GM19043 (cell line): ENCODE data around the gene HOXB4.

Experiments
- ATAC-seq: cut with Tn5 transposase; IDR thresholded peaks from one replicate; pipeline ENCODE4 v1.9.1; 2021; ENCODE audit warnings: low read depth; ENCODE audit not compliant: unreplicated experiment

HOXB4 gene

DNA sequence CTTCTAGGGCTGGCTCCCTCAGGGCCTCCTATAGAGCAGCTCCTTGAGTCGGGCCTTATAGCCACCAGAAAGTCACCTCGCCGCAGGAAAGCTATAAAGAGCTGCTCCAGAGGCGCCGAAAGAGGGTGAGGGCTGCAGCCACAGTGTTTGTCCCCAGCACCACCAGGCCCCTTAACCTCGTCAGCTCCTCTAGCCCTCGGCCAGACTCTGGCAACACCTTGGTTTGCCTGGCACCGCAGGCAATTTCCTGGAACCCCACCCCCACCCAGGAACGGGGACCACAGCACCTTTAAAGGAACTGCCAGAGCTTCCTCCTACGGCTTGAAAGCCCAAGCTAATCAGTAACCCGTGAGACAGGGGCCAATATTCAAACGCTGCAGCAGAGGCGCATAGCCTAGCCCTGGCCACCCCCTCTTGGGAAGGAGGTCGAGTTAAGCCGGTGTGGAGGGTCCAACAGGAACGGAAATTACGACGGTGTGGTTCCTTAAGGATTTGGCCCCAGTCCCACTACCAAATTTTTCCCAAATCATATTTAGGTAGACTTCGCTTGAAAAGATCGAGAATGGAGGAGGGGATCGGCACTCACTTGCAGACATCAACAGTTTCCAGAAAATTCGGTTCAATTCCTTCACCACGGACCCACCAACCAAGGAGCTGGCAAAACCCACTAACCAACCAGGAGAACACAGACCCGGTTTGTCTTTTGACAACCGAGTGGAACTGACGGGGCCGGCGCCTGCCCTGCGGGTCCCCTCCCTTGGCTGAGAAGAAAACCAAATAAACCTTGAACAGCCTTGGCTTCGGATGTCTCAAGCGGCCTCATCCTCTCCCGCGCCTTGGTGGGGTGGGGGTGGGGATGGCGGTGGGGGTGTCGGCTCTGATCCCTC is 23.6 kb upstream of the HOXB4 start:
- ATAC-seq, result no peak

DNA sequence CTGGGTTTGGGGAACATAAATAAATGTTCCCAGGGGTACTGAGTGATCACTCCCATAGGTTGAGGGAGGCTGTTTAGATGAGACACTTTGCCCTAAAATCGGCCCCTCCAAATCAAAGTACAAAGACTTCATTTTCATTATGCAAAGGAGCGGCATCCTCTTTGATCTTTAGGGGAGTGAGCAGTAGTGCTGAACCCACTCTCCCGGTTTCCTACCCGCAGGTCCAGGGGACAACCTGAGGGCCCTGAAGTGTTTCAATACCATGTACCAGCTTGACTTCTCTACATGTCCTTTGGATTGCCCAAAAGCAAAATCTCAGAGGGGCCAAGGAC is 23.0 kb upstream of the HOXB4 start:
- ATAC-seq, result no peak

DNA sequence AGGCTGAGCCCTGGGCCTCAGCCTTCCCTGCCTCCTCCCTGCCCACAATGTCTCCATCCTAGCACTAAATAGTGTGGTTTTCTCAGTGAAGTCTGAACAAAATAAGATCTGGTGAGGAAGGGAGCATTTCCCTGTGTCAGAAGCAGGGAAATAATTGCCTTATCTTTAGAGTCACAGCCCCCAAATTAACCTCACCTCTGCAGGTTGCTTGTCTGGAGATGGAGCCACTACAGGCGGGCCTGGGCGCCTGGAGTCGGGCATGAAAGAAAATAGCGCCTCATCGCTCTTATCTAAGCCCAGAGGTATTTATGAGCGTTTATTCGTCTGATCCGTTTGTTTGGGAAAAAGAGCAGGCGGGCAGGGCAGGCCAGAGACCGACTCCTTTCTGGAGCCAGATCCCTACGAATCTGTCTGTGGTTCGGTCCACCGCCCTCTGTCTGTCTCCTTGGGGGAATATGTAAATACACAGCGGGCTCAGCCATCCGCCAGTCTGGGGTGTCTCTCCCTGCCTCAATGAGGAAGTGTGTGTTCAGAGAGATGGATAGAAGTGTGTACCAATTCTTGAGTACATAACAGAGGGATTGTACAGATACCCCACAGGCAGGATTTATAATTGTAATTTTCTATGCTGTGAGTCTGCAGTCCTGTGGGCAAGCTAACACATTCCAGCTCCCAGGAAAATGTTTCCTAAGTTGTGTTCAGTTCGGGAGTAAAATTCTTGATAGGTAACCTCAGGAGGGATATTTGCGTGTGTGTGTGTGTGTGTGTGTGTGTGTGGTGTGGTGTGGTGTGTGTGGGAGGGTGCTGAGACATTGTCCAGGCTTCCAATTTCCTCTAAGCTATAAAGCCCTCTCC is 22.3 kb upstream of the HOXB4 start:
- no peak for ATAC-seq

DNA sequence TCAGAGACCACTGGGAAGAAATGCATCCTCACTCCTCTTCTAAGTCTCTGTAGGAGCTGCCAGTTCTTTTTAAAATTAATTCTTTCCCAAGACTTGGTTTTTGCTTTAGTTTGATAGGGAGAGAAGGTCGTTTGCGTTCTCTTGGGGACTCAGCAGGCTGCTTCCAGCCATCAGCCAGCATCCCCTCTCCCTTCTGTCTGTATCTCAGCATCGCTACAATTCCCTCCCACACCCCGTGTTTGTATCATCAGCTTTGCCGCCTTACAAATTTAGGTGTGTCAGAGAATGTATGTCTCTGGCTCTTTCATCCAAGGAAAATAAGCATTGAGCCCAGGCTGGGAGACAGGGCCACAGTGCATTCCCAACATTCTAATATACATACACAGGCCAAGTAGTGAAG is 21.2 kb upstream of the HOXB4 start:
- no peak for ATAC-seq

DNA sequence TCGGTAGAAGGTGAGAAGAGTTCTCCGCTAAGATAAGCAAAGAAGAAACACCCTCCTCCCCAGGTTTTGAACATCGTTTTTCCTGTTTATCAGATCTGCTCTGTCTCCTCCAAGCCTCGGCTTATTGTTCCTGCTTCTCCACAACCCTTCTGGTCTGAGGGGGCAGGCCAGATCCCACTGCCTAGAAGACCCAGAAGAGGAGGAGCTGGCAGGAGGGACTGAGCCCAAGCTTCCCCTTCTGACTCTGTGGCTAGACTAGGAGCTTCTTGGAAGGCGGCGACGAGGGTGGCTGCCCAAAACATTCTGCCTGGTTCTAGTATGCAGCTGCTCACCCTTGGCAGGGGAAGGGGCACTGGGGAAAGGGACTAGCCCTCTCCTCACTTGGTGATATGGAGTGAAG is 20.6 kb upstream of the HOXB4 start:
- ATAC-seq, result no peak

DNA sequence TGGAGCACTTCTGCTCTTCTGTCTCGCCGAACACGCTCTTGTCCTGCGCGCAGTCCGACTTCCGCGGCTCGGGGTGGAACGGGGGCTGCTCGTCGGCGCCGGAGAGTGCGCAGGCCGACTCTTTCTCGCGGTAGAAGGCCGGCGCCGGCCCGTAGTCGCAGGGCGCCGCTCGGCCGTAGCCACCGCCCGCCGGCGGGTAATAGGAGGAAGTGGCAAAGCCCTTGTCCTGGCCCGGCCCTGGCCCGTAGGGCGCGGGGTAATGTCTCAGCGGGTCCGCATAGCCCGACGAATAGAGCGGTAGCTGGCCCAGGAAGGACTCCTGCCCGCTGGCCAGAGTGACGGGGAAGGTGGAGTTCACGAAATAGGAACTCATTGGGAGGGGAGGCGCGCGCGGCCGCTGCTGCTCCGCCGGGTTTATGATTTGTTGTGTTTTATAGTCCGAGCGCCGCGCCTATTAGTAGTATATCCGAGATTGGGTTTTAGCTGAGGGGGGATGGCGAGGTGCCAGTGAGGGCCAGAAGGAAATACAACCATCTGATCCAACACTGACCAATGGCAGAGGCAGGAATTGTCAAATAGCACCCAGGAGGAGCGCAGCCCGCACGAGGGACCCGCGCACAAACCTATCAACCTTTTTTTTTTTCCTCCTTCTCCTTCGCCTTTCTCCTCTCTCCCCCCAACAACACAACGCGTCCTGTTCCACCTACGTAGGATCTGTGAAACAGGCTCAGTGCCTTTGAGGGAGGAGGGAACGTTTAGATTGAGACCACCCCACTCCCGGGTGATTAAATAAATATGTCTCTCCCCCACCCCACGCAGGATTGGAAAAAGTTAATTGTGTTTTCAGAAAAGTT is 19.9 kb upstream of the HOXB4 start:
- ATAC-seq, result no peak

DNA sequence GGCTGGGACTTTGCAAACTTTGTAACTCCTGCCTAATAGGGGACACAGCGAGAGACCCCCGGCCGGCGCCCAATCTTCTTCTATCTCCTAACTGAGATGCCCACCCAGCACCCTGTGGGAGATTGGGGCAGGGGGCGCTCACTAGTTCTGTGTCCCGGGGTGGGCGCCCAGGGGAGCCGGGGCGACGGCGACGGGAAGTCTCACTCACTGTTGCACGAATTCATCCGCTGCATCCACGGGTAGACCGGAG is 19.3 kb upstream of the HOXB4 start:
- no peak for ATAC-seq

DNA sequence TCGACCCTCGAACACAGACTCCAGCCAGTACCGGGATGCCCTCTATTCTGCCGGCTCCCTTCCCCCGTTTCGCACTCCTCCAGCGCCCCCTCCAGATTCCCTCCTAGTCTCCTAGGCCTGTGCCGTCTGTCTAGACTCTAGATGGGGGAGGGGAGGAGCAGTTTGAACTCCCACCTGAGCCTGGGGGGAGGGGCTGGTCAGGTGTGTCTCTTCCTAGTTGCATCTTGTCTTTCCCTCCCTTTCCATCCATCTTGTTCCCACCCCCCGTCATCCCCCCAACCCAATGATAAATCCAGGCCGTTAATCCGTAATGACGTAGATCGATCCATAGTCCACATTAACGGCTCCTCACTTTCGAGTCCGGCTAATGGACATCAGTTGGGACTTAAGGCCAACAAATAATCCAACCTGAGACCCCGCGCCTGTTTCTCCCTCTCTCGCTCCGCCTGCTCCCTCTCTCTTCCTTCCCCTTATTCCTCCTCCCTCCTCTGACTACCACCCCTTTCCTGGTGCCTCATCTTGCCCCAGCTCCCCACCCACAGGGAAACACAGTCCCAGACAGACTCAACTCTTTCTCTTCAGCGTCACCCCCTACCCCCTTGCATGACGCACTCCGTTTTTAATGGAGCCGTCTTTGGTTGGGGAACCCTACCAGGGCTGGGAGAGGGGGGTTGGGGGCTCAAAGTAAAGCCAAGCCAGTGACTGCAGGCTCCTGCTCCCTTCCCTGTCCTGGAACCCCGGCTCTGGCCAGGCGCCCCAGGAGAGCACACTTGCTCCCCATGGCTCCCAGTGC is 18.8 kb upstream of the HOXB4 start:
- no peak for ATAC-seq

DNA sequence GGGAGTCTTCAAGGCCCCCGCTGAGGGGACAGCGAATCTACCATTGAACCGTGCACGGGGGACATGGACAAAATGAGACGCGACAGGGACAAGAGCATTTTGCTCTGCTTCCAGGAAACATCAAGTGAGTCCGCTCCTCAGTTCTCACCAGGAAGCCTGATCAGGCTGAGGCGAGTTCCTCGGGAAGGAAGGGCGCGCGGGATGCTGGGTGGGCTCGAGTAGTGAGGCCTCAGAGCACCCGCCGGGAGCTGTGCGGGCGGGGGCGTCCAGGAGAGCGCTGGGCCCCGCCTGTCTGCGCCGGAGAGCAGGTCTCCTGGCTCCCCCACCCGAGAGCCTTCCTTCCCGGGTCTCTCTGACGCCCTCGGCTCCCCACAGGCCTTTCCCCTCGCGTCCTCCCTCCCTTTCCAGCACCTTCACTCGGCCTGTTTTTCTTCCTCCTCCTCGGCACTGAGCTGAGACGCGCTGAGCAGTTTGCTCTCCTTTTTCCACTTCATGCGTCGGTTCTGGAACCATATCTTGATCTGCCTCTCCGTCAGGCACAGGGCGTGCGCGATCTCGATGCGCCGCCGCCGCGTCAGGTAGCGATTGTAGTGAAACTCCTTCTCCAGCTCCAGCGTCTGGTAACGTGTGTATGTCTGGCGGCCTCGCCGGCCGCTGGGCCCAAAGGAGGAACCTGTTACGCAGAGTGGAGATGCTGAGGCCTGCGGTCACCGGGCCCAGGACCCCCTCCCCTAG is 18.0 kb upstream of the HOXB4 start:
- ATAC-seq, result no peak

DNA sequence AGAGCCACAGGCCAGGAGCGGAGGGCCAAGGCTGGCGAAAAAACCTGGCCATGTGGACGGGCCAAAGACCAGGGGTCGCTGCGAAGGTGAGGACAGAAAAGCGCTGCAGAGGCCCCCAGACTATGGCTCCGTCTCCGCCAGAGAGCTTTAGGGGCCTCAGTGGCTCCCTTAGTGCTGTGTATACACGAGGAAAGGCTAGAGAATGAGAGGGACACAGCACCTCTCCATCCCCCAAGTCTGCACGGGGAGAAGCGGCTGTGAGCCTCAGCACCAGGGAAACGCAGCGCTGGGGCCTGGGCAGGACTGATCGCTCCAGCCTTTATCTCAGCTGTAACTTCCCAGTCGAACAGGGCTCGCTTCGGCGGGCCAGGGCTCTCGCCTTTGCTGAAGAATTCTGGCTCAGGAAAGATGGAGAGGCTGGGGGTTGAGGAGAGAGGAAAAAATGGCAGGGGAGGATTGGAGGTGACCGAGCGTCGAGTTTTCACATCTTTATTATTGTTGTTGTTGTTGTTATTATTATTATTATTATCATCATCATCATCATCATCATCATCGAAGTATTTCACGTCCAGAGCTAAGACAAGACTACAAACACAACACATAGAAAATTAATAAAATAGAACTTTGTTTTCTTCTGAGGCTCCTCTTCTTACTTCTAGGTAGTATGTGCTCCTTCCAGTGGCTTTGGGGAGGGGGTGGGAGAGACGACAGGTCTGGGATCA is 17.3 kb upstream of the HOXB4 start:
- no peak for ATAC-seq

DNA sequence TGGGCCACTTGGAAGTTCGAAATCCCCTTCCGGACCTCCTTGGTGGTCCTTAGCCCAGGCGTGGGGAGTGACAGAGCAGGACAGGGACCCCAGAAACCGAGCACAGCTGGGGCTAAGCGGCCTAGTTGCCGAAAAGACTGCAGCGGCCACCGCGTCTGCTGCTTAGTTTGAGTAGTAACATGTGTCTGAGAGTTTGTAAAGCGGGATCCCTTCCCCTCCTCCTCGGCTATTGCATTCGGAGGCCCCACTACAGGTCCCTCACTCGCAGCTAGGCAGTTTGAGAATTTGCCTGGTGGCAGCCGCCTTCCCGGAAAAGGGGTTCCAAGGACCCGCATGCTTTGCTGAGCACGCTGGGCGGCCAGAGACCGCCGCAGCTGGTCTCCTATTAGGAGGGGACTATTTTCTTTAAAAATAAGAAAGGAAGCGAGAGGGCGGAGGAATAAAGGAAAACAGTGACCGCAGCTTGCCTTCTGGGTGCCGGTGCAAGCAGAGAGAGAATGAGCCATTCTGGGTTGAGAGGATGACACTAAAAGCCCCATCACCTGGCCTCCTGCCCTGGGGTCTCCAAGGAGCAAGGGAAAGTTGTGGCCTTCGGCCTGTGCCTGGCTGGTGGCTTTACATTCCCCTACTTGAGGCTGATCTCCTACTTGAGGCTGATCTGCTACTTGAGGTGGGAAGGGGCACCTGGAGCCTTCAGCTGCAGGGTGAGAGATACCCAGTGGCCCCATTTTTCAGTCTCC is 16.6 kb upstream of the HOXB4 start:
- ATAC-seq, result no peak

DNA sequence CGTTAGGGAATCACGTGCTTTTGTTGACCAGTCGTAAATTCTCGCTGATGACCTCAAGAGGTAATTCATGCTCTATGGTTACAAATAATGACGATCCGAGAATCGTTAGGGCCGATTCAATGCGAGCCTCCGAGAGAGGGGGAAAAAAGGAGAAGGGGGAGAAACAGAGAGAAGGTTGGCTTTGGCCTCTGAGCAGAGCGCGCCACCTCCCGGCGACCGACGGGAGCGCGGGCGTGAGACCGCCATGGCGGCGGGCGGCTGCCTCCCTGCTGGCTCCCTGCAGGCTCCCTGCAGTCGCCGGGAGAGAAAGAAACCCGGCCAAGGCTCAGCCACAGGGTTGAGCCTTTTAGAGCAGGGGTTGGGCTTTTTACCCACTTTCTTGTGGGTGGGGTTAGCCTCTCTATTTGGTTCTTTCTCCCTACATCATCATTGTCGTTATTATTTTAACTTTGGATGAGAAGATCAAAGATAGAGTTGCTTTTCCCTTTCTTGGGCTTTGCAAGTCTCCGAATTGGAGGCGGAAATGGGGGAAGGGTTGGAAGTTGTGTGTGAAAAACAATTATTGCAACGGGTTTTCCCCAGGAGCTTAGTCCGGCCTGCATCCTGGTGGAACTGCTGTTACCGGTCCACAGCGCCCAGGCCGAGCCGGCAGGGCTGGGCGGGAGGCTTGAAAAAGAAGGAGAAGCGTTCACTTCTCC is 15.8 kb upstream of the HOXB4 start:
- ATAC-seq, result no peak

DNA sequence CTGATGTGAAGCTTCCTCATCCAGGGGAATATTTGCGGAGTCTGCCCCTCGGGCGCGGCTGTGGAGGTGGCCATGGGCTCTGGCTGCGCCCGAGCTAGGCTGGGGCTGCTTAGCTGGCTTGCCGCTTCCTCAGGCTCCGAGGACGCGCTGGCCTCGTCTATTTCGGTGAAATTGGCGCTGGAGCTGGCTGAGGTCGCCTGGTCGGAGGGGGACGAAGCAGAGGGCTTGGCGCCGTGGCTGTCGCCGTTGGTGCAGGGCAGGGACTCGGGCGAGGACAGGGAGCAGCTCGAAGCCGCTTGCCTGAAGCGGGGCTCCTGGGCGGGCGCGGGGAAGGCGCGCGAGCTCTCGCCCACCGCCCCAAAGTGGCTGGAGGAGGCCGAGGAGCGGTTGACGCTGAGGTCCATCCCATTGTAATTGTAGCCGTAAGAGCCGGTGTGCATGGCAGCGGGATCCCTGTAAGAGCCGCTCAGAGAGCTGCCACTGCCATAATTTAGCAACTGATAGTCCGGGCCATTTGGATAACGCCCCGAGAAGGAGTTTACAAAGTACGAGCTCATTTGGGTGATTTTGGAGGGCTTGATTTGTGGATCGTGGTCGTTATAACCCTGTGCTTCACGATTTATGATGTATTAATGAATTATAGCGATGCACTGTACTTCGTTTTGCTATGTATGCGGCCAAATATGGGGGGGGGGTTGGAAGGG is 15.1 kb upstream of the HOXB4 start, which contains the start of gene HOXB5:
Gene HOXB5 (minus strand): TSS at position 654 of the 704 bp plus-strand sequence. CDS start 97 bp downstream, at position 557.
- no peak for ATAC-seq

DNA sequence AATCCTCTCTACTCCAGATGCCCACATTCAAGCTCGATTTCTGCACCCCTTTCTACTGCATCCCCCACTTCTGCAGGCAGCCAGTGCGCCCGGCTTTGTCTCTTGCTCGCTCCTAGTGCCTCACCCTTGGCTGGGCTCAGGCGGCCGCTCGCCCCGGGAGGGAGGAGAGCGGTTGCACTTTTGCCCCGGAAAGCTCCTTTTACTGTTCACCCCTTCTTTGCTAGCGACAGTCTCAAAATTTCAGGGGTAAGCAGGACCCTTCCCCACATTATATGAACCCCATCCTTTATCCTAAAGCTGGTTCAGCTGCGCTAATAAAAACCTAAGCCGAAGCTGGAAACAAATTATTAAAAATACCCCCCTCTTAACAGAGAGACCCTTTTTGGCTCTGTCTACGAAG is 14.4 kb upstream of the HOXB4 start:
- no peak for ATAC-seq

DNA sequence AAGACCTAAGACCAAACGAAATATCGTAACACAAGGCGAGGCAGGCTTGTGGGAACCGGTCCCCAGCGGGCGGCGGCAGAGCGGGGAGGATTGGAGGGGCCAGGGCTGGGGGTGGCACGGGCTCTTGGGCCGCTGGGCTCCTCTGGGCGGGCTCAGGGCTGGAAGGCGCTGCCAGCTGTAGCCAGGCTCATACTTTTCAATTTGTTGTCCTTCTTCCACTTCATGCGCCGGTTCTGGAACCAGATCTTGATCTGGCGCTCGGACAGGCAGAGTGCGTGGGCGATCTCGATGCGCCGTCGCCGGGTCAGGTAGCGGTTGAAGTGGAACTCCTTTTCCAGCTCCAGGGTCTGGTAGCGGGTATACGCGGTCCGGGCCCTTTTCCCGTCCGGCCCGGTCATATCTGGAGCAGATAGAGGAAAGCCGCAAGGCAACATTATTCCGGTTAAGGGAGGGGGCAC is 13.9 kb upstream of the HOXB4 start:
- no peak for ATAC-seq

DNA sequence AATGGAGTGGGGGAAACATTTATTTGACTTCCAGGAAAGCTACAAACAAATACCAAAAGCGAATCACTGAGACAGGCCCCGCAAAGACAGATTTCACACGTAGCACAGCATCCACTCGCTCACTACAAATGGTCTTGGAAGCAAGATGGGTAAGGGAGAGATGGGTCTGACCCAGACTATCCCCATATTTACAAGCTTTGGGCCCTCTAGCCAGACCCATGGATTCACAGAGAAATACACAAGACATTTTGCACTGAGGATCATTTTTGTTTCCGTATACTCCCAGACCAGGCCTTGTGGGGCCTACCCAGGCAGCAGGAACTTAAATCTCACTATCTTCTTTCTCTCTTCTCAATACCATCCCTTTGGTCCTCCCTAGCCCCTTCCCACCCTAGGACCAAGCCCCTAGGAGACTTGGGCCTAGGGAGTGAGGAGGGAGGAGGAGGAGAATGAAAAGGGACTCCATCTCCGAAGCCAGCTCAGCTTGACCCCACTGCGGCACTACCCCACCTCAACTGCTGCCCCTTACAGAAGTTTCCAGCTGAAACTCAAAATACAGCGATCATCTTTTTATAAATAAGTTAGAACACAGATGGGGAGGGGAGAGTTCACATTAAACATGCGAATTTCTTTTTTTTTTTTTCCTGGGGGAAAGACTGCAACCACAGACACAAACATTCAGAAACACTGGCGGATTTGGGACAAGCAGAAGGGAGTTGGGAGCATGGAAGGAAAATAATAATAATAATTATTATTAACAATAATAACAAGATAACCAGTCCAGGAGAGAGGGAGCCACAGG is 13.3 kb upstream of the HOXB4 start:
- ATAC-seq, result no peak
